ENCODE results near the gene TINAGL1. TPM values are rescaled to one million over a fixed set of nuclear protein-coding genes. Genes with fewer than 3 reads are reported as not detected.

The TINAGL1 gene
- total and polyA plus RNA-seq, 9 donors: 27.1 to 57.3 (median 31.4) TPM

- H3K4me1 ChIP-seq (ENCODE audit: insufficient read depth): no peaks in the 10 kb centered on the region
- no peak for TF ChIP-seq CTCF (IDR thresholded peaks at IDR 0.05)
- TF ChIP-seq POLR2A (IDR thresholded peaks at IDR 0.05): no peak
- no peak for TF ChIP-seq EP300 (IDR thresholded peaks at IDR 0.05)
- H3K4me3 ChIP-seq: no peak overlapping the region
- no peaks in the 10 kb centered on the region for H3K9me3 ChIP-seq
- H3K27me3 ChIP-seq: no peaks in the 10 kb centered on the region
- no peak for DNase-seq
- no peaks in the 10 kb centered on the region for H3K36me3 ChIP-seq
- H3K27ac ChIP-seq: no peak overlapping the region
- intact Hi-C loops (cut with DNase I): no loop called here
- WGBS, 3 donors: 88 to 96% (median 93%) methylated on average over 5 of the region's 5 CpGs
Measured at GRCh38 chr1:31607360-31607759, 31.0 kb downstream of the TINAGL1 start.

- no peaks in the 10 kb centered on the region for H3K27me3 ChIP-seq
- no peak overlapping the region for H3K27ac ChIP-seq
- DNase-seq: no peak
- no peaks in the 10 kb centered on the region for H3K36me3 ChIP-seq
- no peak overlapping the region for H3K4me3 ChIP-seq
- no peaks in the 10 kb centered on the region for H3K9me3 ChIP-seq
- intact Hi-C loops (cut with DNase I): no loop called here
- TF ChIP-seq POLR2A (IDR thresholded peaks at IDR 0.05): no peak
- no peak for TF ChIP-seq CTCF (IDR thresholded peaks at IDR 0.05)
- no peak for TF ChIP-seq EP300 (IDR thresholded peaks at IDR 0.05)
- WGBS, 3 donors: 1 to 8% (median 5%) methylated on average over 1 of the region's 1 CpG
- no peaks in the 10 kb centered on the region for H3K4me1 ChIP-seq (ENCODE audit: insufficient read depth)
Measured at GRCh38 chr1:31609514-31610118, 33.3 kb downstream of the TINAGL1 start.

GRCh38 chr1:31614414-31615005 lies 38.2 kb downstream of the TINAGL1 start:
- 80 to 92% (median 88%) methylated on average over 8 of the region's 8 CpGs for WGBS, 3 donors
- no peak overlapping the region for H3K27ac ChIP-seq
- H3K4me3 ChIP-seq: no peak overlapping the region
- no peak for DNase-seq
- TF ChIP-seq POLR2A (IDR thresholded peaks at IDR 0.05): no peak
- TF ChIP-seq EP300 (IDR thresholded peaks at IDR 0.05): no peak
- TF ChIP-seq CTCF (IDR thresholded peaks at IDR 0.05): no peak
- H3K4me1 ChIP-seq (ENCODE audit: insufficient read depth): no peaks in the 10 kb centered on the region
- no peaks in the 10 kb centered on the region for H3K9me3 ChIP-seq
- H3K27me3 ChIP-seq: no peaks in the 10 kb centered on the region
- H3K36me3 ChIP-seq: no peaks in the 10 kb centered on the region
- intact Hi-C loops (cut with DNase I): no loop called here

- H3K27me3 ChIP-seq: no peaks in the 10 kb centered on the region
- no peak overlapping the region for H3K4me3 ChIP-seq
- no peak for TF ChIP-seq EP300 (IDR thresholded peaks at IDR 0.05)
- no peak for TF ChIP-seq POLR2A (IDR thresholded peaks at IDR 0.05)
- no peak for TF ChIP-seq CTCF (IDR thresholded peaks at IDR 0.05)
- no peak for DNase-seq
- no peaks in the 10 kb centered on the region for H3K4me1 ChIP-seq (ENCODE audit: insufficient read depth)
- intact Hi-C loops (cut with DNase I): no loop called here
- no peaks in the 10 kb centered on the region for H3K36me3 ChIP-seq
- no peak overlapping the region for H3K27ac ChIP-seq
- 76 to 87% (median 84%) methylated on average over 6 of the region's 6 CpGs for whole genome bisulfite sequencing, 3 donors
- H3K9me3 ChIP-seq: no peaks in the 10 kb centered on the region
Measured at GRCh38 chr1:31615414-31615813, 39.1 kb downstream of the TINAGL1 start.

Measured in ovary (tissue), 9 donors.